CD14-positive monocyte (primary cell): ENCODE data around the gene WNT8B. TPM values are rescaled to one million over a fixed set of nuclear protein-coding genes. Genes with fewer than 3 reads are reported as not detected.

Source experiments
- DNase-seq, 3 donors: peaks; one replicate each; pipeline ENCODE4 v3.0.0-alpha.2; 2011 to 2022
- H2AFZ ChIP-seq: 2 replicates; pipeline ENCODE4 v1.6.0; 2012; ENCODE audit warnings: mild to moderate bottlenecking, low read depth, low read length, inconsistent platforms; ENCODE audit not compliant: insufficient read depth, poor library complexity, severe bottlenecking
- H3K27ac ChIP-seq, 2 donors: 1 replicate in 1 of 2; 2 replicates in 1 of 2; pipeline ENCODE4 v1.5.1; 2012 to 2013; ENCODE audit warnings: low read length in 2 of 2, control low read depth in 1 of 2, inconsistent platforms in 1 of 2, low read depth in 1 of 2, mild to moderate bottlenecking in 1 of 2
- H3K27me3 ChIP-seq, 2 donors: one replicate each; pipeline versions ENCODE4 v1.6.0 to v1.6.1; 2011 to 2013; ENCODE audit warnings: low read length in 2 of 2; ENCODE audit not compliant: control insufficient read depth in 2 of 2, insufficient read depth in 2 of 2
- H3K36me3 ChIP-seq, 2 donors: replicated peaks in 1 of 2; 1 replicate in 1 of 2; 2 replicates in 1 of 2; pipeline versions ENCODE4 v1.5.1 to v1.6.1; 2012 to 2013; ENCODE audit warnings: low read length in 2 of 2, control low read depth in 1 of 2, inconsistent platforms in 1 of 2, mild to moderate bottlenecking in 1 of 2; ENCODE audit not compliant: insufficient read depth in 2 of 2, control insufficient read depth in 1 of 2
- H3K4me1 ChIP-seq, 2 donors: 1 replicate in 1 of 2; 2 replicates in 1 of 2; pipeline versions ENCODE4 v1.5.1 to v1.6.1; 2012 to 2013; ENCODE audit warnings: low read length in 2 of 2, control low read depth in 1 of 2, inconsistent platforms in 1 of 2, mild to moderate bottlenecking in 1 of 2, moderate library complexity in 1 of 2; ENCODE audit not compliant: insufficient read depth in 2 of 2, control insufficient read depth in 1 of 2
- H3K4me2 ChIP-seq: replicated peaks from 2 replicates; pipeline ENCODE3; 2012; ENCODE audit warnings: low read length, moderate library complexity, mild to moderate bottlenecking; ENCODE audit not compliant: poor library complexity, severe bottlenecking; ENCODE audit errors: extremely low read depth
- H3K4me3 ChIP-seq, 3 experiments: fragments of 200-600 bp in 1 of 3; sonication (generic) in 1 of 3; replicated peaks in 1 of 3; 1 replicate in 2 of 3; 2 replicates in 1 of 3; pipeline ENCODE4 v1.5.1; 2011 to 2013; ENCODE audit warnings: low read length in 3 of 3, mild to moderate bottlenecking in 3 of 3, control low read depth in 2 of 3, low read depth in 2 of 3, inconsistent platforms in 1 of 3, moderate library complexity in 1 of 3
- H3K79me2 ChIP-seq: 2 replicates; pipeline ENCODE4 v1.6.0; 2012; ENCODE audit warnings: mild to moderate bottlenecking, control low read depth, inconsistent platforms, low read length, moderate library complexity; ENCODE audit not compliant: insufficient read depth
- H3K9ac ChIP-seq: 2 replicates; pipeline ENCODE4 v1.6.0; 2017; ENCODE audit warnings: low read length, mild to moderate bottlenecking; ENCODE audit not compliant: insufficient read depth, poor library complexity, severe bottlenecking
- H3K9me3 ChIP-seq, 2 donors: replicated peaks in 1 of 2; 1 replicate in 1 of 2; 2 replicates in 1 of 2; pipeline versions ENCODE4 v1.5.1 to v1.6.1; 2012 to 2013; ENCODE audit warnings: low read length in 2 of 2, control low read depth in 1 of 2; ENCODE audit not compliant: control insufficient read depth in 1 of 2, insufficient read depth in 1 of 2
- H4K20me1 ChIP-seq: 2 replicates; pipeline ENCODE4 v1.6.0; 2012; ENCODE audit warnings: mild to moderate bottlenecking, low read length, control low read depth, moderate library complexity; ENCODE audit not compliant: insufficient read depth
- H3K27ac Mint-ChIP-seq, 7 donors: one replicate each; pipeline ENCODE4 v1.8.0; 2020; ENCODE audit warnings: mild to moderate bottlenecking in 7 of 7, mixed read lengths in 7 of 7, moderate library complexity in 6 of 7, inconsistent platforms in 2 of 7
- H3K27me3 Mint-ChIP-seq, 3 donors: one replicate each; pipeline ENCODE4 v1.8.0; 2021 to 2022; ENCODE audit warnings: low read depth in 3 of 3, mild to moderate bottlenecking in 3 of 3, mixed read lengths in 3 of 3, moderate library complexity in 3 of 3, inconsistent platforms in 1 of 3
- H3K36me3 Mint-ChIP-seq, 2 donors: one replicate each; pipeline ENCODE4 v1.8.0; 2020; ENCODE audit warnings: mixed read lengths in 2 of 2, inconsistent platforms in 1 of 2, mild to moderate bottlenecking in 1 of 2
- H3K4me1 Mint-ChIP-seq: one replicate; pipeline ENCODE4 v1.8.0; 2020; ENCODE audit warnings: mild to moderate bottlenecking, mixed read lengths
- H3K4me3 Mint-ChIP-seq, 2 donors: one replicate each; pipeline ENCODE4 v1.8.0; 2020; ENCODE audit warnings: mild to moderate bottlenecking in 2 of 2, mixed read lengths in 2 of 2, moderate library complexity in 1 of 2
- H3K9me3 Mint-ChIP-seq, 7 donors: one replicate each; pipeline ENCODE4 v1.8.0; 2020 to 2022; ENCODE audit warnings: mixed read lengths in 7 of 7, mild to moderate bottlenecking in 6 of 7, moderate library complexity in 6 of 7, inconsistent platforms in 2 of 7
- WGBS: methylation state at CpG from one replicate; pipeline ENCODE4 v1.1.5; 2013; ENCODE audit warnings: missing lambda C conversion rate; ENCODE audit not compliant: insufficient coverage; 5-methylcytosine and 5-hydroxymethylcytosine counted together
- intact Hi-C, 2 donors: fragments of 100-400 bp; cut with micrococcal nuclease; formaldehyde crosslinking; loops; one replicate each; pipeline versions ENCODE4 v1.15.0 to v1.15.1; 2023
- polyA plus RNA-seq, 3 donors: library from polyadenylated mRNA; depleted of rRNA in 1 of 3; unstranded in 2 of 3; stranded (reverse) in 1 of 3; fragments of 300-500 nt in 2 of 3; fragments of >200 nt in 1 of 3; fragmentation: Illumina TruSeq in 2 of 3; gene quantifications; 1 replicate in 2 of 3; 2 replicates in 1 of 3; pipeline ENCODE4 v1.2.3, GENCODE V29; 2012 to 2021
- TF ChIP-seq, protein P1 (sequence below): fragments of 200-600 bp; IDR thresholded peaks from one replicate; pipeline ENCODE4 v1.8.0; 2022; ENCODE audit warnings: antibody characterized with exemption, mild to moderate bottlenecking

Gene WNT8B
- polyA plus RNA-seq, 3 donors, result not detected

DNA sequence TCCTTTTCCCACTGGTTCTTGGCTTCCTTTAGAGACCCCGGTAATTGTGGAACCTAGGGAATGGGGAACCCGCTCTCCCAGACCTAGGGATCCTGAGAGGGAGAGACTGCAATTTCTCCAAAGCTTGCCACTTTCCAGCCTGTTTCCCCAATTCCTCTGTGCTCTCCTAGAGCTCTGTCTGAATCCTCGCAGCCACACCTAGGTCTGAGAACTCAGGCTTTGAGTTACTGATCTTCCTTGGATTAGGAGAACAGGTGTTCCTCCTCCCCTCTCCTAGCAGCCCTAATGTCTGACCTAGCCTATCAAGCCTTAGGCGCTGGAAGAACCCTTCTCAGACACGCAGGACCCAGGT lies 20.0 kb downstream of the WNT8B start:
- Histone ChIP-seq H3K27me3 (peaks cover 34 to 56% of the 10 kb centered on the region in 2 donors), H4K20me1 (no peaks in the 10 kb centered on the region), H3K4me3 (peak overlapping the region in 1 of 3 experiments; percentile 76), H3K9me3 (no peaks in the 10 kb centered on the region), H3K9ac (no peak overlapping the region), H3K4me1 (peaks cover 14 to 21% of the 10 kb centered on the region in 2 donors), H3K36me3 (peaks cover 8 to 14% of the 10 kb centered on the region in 2 donors), H3K79me2 (no peaks in the 10 kb centered on the region), H2AFZ (no peak overlapping the region), H3K4me2 (peak overlapping the region; percentile 89), H3K27ac (no peak overlapping the region)
- H3K27me3 Mint-ChIP-seq, result peaks cover 43 to 57% (median 56%) of the 10 kb centered on the region in 3 donors
- 88% methylated on average over 3 of the region's 5 CpGs for WGBS
- H3K9me3 Mint-ChIP-seq, result peaks cover 0 to 14% (median 2%) of the 10 kb centered on the region in 7 donors
- TF ChIP-seq, protein P1, sequence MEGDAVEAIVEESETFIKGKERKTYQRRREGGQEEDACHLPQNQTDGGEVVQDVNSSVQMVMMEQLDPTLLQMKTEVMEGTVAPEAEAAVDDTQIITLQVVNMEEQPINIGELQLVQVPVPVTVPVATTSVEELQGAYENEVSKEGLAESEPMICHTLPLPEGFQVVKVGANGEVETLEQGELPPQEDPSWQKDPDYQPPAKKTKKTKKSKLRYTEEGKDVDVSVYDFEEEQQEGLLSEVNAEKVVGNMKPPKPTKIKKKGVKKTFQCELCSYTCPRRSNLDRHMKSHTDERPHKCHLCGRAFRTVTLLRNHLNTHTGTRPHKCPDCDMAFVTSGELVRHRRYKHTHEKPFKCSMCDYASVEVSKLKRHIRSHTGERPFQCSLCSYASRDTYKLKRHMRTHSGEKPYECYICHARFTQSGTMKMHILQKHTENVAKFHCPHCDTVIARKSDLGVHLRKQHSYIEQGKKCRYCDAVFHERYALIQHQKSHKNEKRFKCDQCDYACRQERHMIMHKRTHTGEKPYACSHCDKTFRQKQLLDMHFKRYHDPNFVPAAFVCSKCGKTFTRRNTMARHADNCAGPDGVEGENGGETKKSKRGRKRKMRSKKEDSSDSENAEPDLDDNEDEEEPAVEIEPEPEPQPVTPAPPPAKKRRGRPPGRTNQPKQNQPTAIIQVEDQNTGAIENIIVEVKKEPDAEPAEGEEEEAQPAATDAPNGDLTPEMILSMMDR, result peak; percentile 57
- H3K36me3 Mint-ChIP-seq, result peaks cover 13 to 22% of the 10 kb centered on the region in 2 donors
- peaks cover 16% of the 10 kb centered on the region for H3K4me1 Mint-ChIP-seq
- no peak overlapping the region for H3K27ac Mint-ChIP-seq
- no peak for DNase-seq
- peak overlapping the region in 1 of 2 donors; percentile 92 for H3K4me3 Mint-ChIP-seq
- intact Hi-C loops, result no loop called here

DNA sequence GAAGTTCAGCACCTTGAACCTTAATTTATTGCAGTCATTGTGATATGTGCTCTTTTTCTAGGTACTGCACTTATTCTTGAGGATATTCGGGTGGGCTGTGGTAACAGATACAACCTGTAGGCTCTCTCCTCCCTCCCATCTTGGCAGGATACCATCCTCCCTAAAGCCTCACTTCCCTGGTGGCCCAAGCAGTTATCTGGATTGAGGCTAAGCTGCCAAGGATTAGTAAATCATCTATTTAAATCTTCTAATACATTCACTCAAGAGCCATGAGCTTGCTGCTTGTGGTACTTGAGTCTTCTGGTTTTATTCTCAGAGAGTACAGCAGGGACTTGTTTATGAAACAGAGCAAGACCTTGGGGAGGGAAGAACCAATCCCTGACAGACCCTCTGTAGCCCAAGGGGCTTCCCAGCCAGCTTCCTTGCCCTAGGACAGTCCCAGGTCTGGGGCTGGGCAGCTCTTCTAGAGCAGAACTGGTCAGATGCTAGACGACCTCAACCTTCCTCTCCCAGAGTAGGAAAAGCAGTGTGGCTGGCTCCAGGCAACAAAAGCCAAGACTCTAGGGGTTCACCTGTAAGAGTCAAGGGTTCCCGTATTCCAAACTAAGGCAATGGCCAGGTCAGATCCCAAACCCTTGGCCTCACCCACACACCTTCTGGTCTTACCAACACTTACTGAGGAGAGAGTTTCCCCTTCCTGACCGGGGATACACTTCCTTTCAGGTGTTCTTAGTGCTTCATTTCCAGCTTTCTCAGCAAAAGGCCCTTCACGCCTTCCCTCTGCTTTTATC lies 21.3 kb downstream of the WNT8B start:
- Mint-ChIP-seq H3K9me3 (peaks cover 0 to 14% (median 2%) of the 10 kb centered on the region in 7 donors), H3K4me1 (peaks cover 16% of the 10 kb centered on the region), H3K4me3 (no peak overlapping the region), H3K36me3 (peaks cover 20 to 30% of the 10 kb centered on the region in 2 donors), H3K27ac (no peak overlapping the region), H3K27me3 (peaks cover 39 to 45% (median 44%) of the 10 kb centered on the region in 3 donors)
- TF ChIP-seq, protein P1, result no peak
- Histone ChIP-seq H3K27me3 (peaks cover 30 to 43% of the 10 kb centered on the region in 2 donors), H2AFZ (no peak overlapping the region), H3K27ac (no peak overlapping the region), H3K9ac (no peak overlapping the region), H3K9me3 (no peaks in the 10 kb centered on the region), H3K79me2 (no peaks in the 10 kb centered on the region), H3K36me3 (peaks cover 15 to 26% of the 10 kb centered on the region in 2 donors), H3K4me2 (no peak overlapping the region), H3K4me1 (peaks cover 14 to 21% of the 10 kb centered on the region in 2 donors), H4K20me1 (no peaks in the 10 kb centered on the region), H3K4me3 (no peak overlapping the region)
- WGBS, result 89% methylated on average over 3 of the region's 5 CpGs
- DNase-seq, result no peak
- intact Hi-C loops, result no loop called here
